ENCODE measurements around the gene CALML6.

The CALML6 gene

DNA sequence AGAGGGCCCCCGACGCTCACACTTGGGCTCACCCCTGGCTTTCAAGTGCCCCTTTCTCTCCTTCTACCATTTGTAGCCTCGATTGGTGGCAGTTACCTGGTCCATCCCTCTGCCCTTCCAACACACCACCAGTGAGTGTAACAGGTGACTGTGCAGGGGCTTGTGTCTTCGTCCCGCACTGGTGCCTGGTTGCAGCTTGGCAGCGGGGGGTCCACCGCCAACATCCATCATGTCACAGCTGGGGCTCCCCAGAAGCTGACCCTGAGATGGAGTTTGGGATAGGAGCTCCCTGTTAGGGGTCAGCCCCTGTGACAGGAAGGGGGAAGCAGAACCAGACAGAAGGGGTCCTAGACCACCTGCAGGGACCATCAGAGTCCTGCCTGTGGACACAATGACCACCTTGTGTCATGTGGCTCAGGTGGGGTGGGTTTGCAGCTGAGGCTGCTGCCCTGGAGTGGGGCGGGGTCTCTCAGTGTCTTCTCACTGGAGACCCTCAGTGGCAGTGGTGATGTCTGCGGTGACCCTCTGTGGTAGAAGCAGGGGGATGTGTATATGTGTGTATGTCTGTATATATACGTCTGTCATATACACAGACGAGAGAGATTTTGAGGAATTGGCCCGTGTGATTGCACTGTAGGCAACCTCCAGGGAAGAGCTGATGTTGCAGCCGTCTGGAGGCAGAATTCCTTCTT is 3.6 kb upstream of the CALML6 start:
- DNase-seq (ENCODE audit: low read depth in 2 of 2) = no peak

DNA sequence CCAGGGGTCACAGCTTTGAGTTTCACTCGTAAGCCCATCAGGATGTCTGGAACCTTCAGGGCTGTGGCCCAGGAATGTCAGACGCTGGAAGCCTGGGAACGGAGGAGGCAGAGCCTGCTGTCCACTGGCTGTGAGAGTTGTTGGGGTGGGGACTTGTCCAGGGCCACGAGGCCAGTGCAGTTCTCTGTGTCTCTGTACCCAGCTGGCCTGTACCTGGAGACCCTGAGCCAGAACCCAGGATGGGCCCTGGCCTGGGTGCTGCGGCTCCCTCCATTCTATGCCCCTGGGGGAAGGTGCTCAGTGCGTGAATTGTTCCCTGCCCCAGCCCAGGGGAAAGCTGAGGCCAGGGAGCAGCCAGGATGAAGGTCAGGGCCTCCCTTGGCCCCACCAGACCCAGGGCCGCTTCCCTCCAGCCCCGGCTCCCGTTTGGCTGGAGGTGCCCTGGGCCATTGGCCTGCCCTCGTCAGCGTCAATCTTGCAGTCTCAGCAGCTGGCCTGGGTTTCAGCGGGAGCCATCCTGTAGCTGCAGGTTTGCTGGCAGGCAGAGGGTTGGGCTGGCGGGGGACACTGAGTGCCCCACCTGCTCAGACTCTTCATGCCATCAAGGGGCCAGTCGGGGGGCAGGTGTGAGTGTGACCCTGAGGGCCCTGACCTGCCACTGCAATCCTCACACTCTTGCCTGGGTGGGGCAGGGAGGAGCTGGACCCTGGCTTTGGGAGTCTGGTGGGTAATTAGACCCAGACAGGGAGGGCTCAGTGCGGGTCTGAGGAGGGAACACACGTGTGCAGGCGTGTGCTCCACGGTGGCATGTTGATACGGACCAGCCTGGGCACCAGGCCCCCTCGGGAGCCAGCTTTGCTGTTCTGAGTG is 724 bp upstream of the CALML6 start:
- no peak for DNase-seq (ENCODE audit: low read depth in 2 of 2)

DNA sequence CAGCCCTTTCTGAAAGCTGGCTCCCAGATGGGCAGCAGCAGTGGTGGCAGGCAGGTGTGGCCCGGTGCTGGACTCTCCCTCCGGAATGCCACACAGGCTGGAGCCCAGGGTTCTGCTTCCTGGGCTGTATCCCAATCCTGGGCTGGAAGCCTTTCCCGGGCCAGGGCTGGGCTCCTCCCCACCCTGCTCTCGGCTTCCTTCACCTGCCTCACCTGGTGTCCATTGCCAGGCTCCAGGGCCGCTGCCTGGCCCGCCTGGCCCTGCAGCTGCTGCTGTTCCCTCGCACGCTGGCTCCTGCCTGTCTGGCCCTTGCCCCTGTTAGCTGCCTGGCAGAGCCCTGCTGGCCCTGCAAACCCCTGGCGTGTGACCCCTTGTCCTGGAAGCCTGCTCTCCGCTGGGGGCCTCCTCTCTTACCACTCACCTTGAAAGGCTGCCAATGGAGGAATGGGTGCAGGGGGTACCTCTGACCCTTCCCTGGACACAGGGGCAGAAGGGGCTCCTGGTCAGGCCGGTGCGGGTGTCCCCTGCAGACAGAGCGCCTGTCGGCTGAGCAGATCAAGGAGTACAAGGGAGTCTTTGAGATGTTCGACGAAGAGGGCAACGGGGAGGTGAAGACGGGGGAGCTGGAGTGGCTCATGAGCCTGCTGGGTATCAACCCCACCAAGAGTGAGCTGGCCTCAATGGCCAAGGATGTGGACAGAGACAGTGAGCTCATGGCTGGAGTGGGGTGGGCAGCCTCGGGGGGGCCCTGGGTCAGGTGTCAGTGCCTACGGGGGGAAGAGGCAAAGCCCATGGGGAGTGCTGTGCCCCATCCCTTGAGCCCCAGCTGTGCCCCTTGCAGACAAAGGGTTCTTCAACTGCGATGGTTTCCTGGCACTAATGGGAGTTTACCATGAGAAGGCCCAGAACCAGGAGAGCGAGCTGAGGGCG is 1.1 kb downstream of the CALML6 start:
- DNase-seq (ENCODE audit: low read depth in 2 of 2) = no peak

DNA sequence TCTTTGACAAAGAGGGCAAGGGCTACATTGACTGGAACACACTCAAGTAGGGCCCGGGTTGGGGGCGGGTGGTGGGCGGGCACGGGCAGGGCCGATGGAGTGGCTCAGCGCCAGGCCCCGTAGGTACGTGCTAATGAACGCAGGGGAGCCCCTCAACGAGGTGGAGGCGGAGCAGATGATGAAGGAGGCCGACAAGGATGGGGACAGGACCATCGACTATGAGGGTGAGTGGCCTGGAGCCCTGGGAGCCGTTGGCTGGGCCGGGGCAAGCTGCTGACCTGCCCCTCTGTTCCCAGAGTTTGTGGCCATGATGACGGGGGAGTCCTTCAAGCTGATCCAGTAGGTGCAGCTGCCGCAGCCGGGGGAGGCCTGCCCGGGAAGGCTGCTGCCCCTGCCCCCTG is 1.8 kb downstream of the CALML6 start:
- no peak for DNase-seq (ENCODE audit: low read depth in 2 of 2)

DNA sequence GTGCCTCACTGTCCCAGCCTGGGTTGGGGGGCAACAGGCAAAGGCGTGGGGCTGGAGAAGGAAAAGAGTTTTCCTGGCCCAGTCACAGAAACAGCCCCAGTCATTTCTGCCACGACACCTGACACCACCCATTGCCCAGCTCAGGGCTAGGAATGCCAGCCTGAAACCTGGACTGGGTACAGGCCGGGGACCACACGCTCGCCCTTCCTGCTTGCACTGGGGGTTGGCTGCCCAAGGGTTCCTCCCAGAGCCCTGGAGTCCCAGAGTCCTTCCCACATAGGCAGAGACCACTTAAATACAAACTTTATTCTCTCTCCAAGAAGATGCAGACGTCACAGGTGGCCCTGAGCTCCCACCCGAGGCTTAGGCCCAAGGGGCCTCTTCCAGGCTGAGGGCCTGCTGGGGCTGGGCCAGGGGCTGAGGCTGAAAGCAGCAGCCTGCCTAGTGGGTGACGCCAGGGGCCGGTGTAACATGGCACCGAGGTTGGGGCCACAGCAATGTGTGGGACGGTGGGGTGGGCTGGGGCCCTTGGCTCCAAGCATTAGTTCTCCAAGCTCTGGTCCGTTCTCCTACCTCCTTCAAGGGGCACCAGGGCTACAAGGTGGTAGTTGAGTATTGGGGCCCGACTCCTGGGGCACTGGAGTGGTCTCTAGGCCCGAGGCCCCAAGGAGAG is 2.4 kb downstream of the CALML6 start:
- no peak for DNase-seq (ENCODE audit: low read depth in 2 of 2)

DNA sequence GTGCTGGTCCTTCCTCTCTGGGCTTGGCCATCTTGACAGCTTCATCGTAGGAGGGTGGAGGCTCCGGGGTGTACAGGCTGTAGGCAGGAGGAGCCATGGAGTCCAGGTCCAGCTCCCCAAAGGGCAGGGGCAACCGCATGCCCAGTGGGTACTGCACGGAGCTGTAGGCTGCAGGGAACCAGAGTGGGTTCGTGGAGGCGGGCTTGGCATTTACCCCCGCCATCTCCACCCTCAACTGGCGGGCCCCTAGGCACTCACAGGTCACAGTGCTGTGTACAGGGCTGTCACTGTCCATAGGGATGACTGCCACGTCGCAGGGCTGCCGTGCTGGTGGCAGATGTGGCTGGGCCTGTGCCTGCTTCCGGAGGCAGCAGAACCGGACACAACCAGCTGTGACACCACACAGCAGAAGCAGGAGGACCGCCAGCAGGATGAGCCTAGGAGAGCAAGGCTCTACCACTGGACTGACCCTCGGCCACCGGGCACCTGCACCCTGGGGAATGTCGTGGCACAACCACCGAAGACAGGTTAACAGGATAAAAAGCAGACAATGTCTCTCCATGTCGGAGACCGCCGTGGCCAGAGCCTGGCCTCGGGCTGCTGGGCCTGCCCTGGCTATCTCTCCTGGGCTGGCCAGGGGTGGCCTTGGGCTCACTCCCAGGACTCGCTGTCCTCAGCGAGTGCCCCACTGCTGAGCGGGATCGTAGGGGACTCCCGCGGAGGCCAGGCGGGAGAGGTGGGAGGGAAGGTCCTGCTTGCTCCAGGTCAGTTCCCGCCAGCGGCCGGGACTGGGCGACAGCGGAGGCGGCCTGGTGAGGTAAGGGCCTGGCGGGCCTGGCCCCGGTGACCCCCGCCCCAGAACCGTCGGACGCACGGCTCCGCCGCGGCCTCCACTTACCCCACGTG is 3.2 kb downstream of the CALML6 start:
- DNase-seq (ENCODE audit: low read depth in 2 of 2) = no peak

DNA sequence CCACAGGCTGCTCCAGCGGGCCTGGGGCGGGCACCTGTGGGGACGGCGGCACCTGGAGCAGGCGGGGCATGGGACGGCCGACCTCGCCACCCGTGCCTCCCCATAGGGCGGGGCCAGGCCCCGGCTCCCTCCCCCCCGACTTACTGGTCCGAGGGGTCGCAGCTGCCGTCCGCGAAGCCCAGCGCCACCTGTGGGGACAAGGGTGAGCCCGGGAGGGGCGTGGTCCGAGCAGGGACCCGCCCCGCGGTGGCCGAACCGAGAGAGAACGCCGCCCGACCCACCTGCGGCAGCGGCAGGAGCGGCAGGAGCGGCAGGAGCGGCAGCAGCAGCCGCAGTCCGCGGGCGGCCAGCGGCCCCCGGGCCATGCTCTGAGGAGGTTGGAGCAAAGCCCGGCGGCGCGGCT is 3.8 kb downstream of the CALML6 start, which contains the start of gene TMEM52:
TSS of gene TMEM52 (minus strand) at position 379 of the 403 bp plus-strand sequence. CDS start at position 365, 14 bp downstream.
- no peak for DNase-seq (ENCODE audit: low read depth in 2 of 2)

DNA sequence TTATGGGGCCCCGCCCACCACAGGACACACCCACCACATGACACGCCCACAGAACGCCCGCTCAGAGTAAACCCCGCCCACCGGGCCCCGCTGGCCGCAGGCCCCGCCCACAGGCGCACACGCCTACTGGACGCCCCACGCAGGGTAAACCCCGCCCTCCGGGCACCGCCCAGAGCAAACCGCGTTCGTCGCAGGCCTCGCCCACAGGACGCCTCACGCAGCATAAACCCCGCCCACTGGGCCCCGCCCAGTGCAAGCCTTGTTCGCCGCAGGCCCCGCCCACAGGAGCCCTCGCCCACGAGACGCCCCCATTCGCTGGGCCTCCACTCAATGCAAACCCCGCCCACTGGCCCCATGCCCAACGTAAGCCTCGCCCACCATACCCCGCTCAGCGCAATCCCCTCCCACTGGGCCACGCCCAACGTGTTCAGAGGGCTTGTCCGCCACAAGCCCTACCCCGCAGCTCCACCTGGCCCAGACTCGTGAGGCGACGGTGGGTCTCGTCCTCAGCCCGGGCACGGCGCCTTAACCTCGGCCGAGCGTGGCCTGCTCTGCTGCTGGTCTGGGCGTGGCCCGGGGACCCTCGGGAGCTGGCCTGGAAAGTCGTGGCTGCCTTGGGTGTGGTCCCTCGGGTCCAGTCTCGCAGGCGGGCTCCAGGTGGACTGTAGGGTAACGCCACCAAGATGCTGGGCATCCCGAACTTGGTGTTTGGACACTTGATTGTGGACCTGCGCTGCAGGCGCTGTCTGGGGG is 4.4 kb downstream of the CALML6 start:
- DNase-seq (ENCODE audit: low read depth in 2 of 2) = peak; percentile 97 to 98

DNA sequence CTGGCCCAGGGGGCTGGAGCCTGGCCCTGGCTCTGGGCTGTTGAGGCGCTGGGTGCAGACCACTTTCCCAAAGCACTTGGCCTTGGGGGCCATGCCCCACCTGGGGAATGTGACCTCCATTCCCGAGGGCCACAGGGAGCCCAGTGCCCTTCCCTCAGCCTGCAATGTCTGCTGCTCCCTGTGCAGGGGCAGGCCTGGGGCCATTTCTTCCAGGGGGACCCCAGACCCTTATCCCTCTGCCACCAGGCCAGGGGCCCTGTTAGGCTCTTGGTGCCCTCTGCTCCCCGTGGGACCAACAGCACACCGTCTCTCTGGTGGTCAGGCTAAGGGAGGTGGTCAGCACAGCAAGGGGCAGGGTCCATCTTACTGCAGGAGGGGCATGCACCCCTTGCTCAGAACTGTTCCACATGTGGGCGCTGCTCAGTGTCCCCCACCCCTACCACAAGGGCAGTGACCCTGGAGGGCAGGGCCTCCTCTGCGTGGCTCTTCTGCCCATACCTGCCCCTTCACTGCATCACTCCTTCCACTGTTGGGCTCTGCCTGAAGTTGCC is 5.1 kb downstream of the CALML6 start:
- no peak for DNase-seq (ENCODE audit: low read depth in 2 of 2)

DNA sequence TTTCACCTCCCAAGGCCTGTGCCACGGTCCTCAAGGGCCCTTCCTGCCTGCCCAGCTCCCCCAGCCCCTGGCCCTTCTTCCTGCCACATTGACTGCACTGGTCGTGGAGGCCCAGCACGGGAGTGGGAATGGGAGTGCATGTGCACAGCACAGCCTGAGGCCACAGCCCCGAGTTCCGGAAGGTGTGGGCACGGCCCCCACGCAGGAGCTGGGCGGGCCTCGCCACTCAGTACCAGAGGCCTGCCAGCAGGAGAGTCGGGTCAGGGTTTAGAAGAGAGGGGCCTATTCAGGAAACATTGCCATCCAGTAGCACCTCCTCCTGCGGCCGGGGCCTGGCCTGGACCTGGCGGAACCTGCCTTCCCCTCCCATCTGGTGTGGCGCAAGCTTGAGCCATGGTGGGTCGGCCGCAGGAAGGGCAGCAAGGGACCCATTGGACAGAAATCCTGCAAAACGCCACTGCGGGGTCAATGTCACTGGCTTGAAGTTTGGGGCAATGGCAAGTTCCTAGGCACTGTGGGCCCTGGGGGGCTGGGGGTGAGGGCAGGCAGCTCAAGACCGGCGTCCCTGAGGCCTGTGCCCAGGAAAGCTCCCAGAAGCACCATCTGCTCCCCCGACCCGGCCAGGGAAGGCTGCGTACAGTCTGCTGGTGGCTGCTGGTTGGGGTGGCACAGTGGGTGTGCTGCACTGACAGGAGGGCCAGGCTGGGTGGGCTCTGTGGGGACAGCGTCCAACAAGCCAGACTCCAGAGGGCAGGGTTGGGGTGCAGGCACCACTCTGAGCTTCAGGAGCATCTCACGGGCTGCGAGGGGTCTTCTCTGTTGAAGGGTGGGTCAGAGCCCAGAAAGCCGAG is 5.8 kb downstream of the CALML6 start:
- no peak for DNase-seq (ENCODE audit: low read depth in 2 of 2)

DNA sequence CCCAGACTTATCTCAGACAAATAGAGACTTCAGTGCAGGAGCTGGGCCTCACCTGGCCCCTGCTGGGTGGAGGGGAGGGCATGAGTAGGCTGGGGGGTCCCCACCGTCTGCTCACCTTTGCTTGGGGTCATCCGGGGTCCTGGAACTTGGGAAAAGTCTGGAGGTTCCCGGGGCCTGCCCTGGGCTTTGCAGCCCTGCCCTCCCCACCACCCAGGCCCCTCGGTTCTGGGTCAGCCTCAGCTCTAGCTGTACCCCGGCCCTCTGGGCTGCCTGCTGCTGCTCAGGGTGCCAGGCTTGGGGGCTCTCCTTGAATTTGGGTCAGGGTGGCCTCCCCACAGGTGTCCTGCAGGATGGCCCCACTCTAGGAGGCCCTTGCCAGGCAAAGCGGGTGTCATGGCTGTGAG is 6.4 kb downstream of the CALML6 start:
- no peak for DNase-seq (ENCODE audit: low read depth in 2 of 2)

DNA sequence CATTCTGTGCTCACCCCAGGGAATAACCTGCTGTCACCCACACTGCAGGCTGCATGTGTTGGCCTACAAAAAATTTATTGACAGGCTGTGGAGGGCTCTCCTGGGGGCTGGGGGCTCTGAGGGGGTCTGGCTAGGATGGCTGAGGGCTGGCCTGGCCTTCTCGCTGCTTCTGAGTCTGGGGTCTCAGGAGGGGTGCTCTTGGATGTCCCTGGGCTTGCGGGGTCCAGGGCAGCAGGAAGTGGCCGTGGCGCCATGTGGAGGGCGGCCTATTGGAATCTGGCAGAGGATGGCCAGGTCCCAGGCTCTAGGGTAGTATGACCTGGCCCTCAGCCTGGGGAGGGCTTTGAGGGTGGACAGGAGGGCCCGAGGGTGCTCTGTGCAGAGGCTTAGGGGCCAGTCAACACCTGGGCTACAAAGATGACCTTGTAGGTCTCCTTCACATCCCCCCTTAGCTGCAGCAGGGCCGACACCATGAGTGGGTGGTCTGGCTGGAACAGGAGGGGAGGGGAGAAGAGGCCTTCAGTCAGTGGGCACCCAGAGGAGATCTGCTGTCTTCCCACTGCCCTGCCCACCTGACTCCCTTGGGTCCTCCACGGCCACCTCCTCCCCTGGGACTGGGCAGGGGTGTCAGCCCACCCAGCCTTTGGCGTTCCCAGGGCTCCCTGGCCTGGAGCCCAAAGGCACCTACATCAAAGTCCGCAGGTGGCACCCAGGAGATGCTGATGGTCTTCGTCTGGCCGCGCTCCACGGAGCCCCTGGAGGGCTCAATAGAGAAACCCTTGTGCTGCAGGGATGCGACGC is 7.0 kb downstream of the CALML6 start:
- no peak for DNase-seq (ENCODE audit: low read depth in 2 of 2)

DNA sequence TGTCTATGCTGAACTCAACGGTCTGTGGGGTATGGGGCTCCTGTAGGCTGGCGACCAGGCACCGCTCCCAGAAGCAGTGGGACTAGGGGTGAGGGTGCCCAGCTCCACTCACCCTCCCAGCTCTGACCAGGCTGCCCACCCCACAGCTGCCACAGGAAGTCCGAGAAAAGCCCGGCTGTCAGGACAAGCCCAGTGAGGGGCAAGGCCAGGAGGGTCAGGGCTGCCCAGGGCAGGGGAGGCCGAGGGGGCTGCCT is 7.6 kb downstream of the CALML6 start:
- no peak for DNase-seq (ENCODE audit: low read depth in 2 of 2)

DNA sequence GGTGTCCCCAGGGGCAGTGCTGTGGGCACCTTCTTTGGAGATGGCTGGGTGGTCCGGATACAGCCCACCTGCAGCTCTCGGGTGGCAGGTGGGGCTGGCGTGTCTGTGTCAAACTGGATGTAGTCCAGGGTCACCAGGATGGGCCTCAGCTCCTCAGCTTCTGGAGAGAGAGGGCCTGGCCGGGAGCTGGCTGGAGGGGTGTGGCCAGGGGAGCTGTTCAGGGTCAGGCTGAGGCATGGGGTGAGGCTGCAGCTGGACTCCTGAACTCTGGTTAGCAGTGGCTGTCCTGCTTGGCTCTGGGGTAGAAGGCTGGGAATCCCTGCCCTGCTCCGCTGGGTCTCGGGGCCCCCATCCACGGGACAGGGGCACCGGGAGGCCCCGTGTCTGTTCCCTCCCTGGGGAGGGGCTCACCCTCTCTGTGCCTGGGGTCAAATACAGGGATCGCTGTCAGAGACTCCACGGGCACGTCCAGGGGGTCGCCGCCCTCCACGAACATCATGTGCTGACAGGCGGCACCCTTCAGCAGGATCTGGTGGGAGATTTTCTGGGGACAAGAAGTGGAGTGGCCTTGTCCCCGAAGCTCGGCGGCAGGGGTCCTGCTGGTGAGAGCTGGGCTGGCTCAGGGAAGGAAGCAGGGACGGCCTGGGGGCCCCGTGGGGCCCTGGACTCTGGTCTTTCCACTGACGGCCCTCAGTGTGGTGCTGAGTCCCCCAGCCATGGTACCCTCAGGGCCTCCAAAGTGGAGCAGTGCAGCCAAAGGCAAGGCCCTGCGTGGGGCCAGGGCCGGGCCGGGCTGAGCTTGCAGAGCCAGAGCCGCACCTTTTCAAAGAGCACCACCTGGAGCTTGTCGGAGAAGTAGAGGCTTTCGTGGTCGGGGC is 8.1 kb downstream of the CALML6 start:
- DNase-seq (ENCODE audit: low read depth in 2 of 2) = no peak

DNA sequence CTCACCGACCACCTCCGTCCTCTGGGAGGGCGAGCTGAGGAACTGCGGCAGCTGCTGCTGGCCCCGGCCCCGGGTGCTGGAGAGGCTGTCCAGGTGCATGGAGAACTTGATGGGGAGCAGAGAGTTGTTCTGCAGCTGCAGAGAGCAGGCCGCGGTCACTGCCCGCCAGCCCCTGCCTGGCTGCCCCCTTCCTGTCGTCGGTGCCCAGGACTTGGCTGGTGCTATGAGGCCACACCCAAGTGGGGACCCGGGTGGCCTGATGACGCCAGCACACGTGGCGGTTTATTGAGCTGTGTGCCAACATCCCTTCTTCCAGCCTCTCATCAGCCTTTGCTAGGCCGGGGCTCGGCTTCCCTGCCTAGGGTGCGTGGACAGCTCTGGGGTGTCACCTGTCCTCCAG is 9.3 kb downstream of the CALML6 start:
- no peak for DNase-seq (ENCODE audit: low read depth in 2 of 2)

DNA sequence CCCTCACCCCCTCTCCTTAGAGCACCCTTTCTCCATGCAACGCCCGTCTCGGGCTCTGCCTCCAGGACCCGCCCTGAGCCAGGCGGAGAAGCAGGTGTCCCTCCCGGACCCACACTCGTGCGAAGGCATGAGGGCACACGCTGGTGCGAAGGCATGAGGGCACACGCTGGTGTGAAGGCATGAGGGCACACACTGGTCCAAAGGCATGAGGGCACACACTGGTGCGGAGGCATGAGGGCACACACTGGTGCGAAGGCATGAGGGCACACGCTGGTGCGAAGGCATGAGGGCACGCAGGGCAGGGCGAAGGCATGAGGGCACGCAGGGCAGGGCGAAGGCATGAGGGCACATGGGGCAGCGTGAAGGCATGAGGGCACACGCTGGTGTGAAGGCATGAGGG is 9.8 kb downstream of the CALML6 start:
- DNase-seq (ENCODE audit: low read depth in 2 of 2) = no peak

All from stimulated activated CD8-positive, alpha-beta memory T cell treated with anti-CD3 and anti-CD28 coated beads, Interleukin-15, amount 100 ng/mL, for 4 hours (primary cell).